ENCODE results near the gene DDHD1.
"Not testable (repeated sequence)": the region's sequence is repeated elsewhere in the genome, so short reads cannot be mapped to it uniquely, and the experiment has no call there.

DDHD1 gene

DNA sequence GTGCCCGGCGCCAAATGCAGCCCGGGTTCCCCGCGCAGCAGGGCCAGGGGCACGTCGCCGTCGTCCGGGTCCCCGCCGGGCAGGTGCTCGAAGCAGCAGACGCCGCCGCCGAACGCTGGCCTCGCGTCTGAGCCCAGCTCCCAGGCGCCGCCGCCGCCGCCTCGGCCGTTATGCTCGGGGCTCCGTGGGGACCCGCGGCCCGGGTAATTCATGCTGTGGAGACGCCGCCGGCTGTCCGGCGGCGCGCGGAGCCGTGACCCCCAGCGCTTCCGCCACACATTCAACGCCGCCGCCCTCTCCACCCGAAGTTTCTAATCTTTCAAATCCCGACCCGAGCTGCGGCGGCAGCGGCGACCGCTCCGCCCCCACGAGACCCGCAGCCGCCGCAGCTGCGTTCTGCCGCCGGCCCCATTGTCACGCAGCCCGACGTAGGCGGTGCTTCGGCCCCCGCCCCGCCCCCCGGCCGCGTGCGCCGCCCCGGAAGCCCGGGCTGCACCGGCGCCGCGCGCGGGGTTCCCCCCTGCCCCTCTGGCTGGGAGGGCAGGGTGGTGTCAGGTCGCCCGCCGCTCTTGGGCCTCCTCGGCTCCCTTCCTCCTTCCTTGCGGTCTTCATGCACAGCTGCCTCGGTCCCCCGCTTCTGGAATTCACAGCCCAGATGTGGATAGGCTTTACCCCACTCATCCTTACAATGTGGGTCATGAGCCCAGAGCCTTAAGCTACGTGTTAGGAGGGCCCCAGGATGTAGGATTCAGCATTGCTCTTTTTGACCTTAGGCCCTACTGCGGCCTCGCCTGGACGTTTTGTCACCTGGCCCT, at the start of gene DDHD1:
TSS of gene DDHD1 (minus strand) at position 437 of the 815 bp plus-strand sequence. CDS start at position 212, 225 bp downstream.
- DNase-seq = peak; percentile 85

DNA sequence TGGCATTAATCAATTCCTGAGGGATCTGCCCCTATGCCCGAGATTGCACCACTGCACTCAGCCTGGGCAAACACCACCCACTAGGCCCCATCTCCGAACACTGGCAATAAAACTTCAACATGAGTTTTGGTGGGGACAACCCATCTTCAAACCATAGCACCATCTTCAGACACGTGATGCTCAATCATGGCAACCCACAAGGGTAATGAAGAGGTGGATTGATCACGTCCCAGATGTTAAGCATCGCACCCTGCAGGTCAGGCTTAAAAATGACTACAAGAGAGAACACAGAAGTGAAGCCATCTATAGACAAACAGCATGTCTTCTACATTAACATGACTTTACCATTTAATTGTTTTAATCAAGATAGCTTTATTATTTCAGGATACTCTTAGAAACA, 42.8 kb upstream of the DDHD1 start:
- DNase-seq = no peak

GRCh38 chr14:53193193-53193592, 40.1 kb upstream of the DDHD1 start:
- DNase-seq = no peak

DNA sequence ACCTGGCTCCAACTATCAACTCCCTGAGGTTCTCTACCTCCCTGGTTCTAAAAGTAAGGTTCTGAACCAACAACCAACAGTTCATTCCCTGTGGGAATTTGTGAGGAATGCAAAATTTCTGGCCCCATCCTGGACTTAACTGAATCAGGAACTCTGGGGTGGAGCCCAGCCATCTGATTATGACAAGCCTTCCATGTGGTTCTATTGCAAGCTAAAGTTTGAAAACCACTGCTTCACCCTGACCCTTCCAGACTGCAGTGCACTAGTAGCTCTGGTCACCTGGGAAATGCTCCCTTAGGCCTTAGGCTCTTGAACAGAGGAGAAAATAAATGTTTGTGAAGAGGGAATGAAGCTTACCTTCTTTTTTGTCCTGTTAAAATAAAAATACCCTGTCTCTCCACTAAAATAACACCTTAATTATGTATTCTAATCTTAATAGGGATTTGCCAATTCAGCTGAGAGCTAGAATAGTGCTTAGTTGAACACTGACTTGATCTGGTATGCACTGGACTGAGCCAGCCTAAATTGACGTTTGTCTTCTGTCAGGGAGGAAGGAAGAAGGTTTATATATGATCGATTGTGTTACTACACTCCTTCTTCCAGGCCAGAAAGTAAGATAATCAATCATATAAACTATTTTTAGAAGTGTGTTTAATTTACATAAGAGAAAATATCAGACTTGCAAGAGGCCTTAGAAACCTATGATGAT, 39.1 kb upstream of the DDHD1 start:
- no peak for DNase-seq

GRCh38 chr14:53190938-53191337, 37.8 kb upstream of the DDHD1 start:
- peak; percentile 72 for DNase-seq

DNA sequence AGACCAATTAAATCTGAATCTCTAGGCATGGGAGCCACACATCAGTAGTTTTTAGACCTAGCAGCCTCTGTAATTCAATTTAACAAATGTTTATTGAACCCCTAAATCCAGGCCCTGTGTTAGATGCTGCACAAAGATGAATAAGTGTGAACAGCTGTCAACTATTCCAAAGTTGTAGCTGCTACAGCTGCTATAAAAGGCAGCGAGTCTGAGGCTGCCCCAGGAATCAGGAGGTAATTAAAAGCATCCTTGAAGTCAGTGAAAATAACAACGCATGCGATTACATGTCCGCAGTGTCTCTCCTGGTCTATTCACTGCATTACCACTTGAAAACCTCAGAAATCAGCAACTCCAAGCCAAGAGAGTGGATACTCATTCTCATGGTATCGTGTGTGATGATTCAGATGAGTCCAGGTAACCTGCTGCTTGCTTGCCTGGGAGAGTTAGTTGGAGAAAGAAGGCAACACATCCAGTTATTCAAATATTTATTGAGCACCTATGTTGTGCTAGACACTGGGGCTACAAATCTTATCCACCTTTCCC, 34.9 kb upstream of the DDHD1 start:
- no peak for DNase-seq

GRCh38 chr14:53186532-53186931, 33.4 kb upstream of the DDHD1 start:
- DNase-seq = no peak

- DNase-seq = no peak
These were observed 30.5 kb upstream of the DDHD1 start for GRCh38 chr14:53183611-53184010.

GRCh38 chr14:53183056-53183455, 29.9 kb upstream of the DDHD1 start:
- no peak for DNase-seq

DNA sequence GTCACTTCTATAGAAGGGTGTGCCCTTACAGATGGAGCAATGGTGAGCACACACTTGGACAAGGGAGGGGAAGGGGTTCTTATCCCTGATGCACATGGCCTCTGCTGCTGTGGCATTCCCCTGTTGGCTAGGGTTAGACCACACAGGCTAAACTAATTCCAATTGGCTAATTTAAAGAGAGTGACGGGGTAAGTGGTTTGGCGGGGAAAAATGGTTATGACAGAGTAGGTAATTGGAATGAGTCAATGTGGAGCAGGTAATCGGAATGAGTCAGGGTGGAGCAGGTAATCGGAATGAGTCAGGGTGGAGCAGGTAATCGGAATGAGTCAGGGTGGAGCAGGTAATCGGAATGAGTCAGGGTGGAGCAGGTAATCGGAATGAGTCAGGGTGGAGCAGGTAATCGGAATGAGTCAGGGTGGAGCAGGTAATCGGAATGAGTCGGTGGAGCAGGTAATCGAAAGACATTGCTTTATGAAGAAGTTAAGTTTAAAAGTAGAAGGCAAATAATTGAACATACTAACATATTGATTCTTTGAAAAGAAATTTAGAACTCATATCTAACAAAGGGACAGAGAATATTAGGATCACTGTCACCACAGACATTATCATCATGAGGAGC, 28.4 kb upstream of the DDHD1 start:
- peak; percentile 33 for DNase-seq

- peak; percentile 50 for DNase-seq
These were observed 27.4 kb upstream of the DDHD1 start for GRCh38 chr14:53180272-53181221.

- not testable (repeated sequence) for DNase-seq
These were observed 26.4 kb upstream of the DDHD1 start for GRCh38 chr14:53179486-53180005.

DNA sequence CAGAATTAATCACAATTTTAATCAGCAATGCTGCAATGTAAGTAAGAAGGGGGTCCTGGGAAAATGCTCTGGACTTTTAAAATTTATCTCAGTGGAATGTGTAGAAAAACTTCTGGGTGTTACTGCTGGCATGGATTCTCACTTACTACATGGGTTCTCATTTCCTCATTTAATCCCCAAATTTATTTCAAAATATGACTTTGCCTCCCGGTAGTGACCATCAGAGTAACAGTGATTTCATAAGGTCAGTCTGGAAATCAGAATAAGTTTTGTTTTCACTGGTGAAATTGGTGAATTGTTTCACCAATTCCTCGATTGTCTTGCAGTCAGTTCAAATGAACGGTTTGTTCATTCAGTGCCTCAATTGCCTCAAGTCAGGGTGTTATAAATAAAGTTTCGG, 22.3 kb upstream of the DDHD1 start:
- no peak for DNase-seq

DNA sequence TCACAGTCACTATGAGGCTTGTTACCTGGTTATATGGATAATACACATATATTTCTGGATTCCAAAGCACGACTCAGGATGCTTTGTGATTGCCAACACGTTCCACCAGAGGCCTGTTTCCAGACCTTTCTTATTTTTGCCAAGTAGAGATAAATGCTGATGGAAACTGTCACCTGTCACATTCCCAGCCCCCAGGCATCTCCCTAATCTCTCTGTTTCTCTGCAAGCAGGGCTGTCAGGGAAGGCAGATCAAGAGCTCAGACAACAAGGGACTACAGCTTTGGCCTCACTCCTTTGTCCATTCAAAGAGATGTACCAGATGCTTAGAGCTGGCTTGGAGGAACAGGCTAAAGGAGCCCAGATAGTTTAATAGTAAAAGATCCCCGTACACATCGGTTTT, 21.8 kb upstream of the DDHD1 start:
- DNase-seq = no peak

GRCh38 chr14:53168786-53169185, 15.7 kb upstream of the DDHD1 start:
- DNase-seq = no peak

GRCh38 chr14:53167602-53168328, 14.6 kb upstream of the DDHD1 start:
- DNase-seq = no peak

- DNase-seq = no peak
These were observed 8.8 kb upstream of the DDHD1 start for GRCh38 chr14:53161758-53162435.

GRCh38 chr14:53156238-53156637, 3.1 kb upstream of the DDHD1 start:
- DNase-seq = no peak

DNA sequence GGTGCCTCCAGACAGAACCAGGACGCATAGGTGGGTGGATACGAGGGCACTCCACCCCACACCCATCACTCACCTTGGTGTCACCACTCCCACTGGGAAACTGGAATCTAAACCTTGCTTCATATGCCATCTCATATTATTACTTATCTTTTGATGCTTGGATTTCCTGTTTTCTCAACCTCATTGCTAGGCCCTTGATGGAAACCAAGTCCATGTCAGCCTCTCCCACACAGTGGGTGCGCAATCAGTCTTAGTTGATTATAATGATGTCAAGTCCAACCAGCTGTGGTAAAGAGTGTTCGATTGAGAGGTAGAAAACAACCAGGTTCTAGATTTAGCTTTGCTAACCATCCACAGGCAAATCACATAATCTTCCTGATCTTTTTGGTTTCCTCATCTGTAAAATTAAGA, 584 bp upstream of the DDHD1 start:
- no peak for DNase-seq

- peak; percentile 79 for DNase-seq
These were observed 788 bp downstream of the DDHD1 start for GRCh38 chr14:53152184-53152886.
